H1 (cell line): ENCODE data around the gene CDON. TPM values are rescaled to one million over a fixed set of nuclear protein-coding genes. Genes with fewer than 3 reads are reported as not detected.

Source experiments
- CBX8 ChIP-seq: fragments of 300-800, 300-1000 bp; sonication (generic); IDR thresholded peaks from 2 replicates; pipeline ENCODE4 v1.7.1; 2016; ENCODE audit warnings: low read depth, low read length, borderline replicate concordance
- NRF1 ChIP-seq: IDR thresholded peaks from 2 replicates; pipeline ENCODE4 v1.6.1; 2011; ENCODE audit warnings: mild to moderate bottlenecking, low read depth, low read length, improper control_type of control experiment
- polyA plus RNA-seq, 7 experiments: library from polyadenylated mRNA; depleted of rRNA in 3 of 7; stranded (reverse) in 5 of 7; unstranded in 2 of 7; fragments of >200 nt in 5 of 7; fragments of 200-250 nt in 2 of 7; gene quantifications; 1 replicate in 5 of 7; 2 replicates in 1 of 7; 4 replicates in 1 of 7; pipeline versions ENCODE4 v1.2.1 to v1.2.3, GENCODE V29; 2011 to 2013; ENCODE audit warnings: missing spikeins in 2 of 7, mixed read lengths in 2 of 7
- total RNA-seq: library from RNA; stranded (reverse); fragmentation: NEBNext Ultra II Directional; extraction: Animal tissue kit (Norgen Biotek cat#: 25700); gene quantifications from 2 replicates; pipeline ENCODE4 v1.2.1, GENCODE V29; 2021

Gene CDON
- total and polyA plus RNA-seq, 2 of the 8 experiments (the other 6 are each of a cell fraction or from before 2014, with no cell fraction given): 11.0 to 32.5 TPM

GRCh38 chr11:125950696-125951651 is 111.7 kb downstream of the CDON start (continued):
- TF ChIP-seq NRF1 (no peak), CBX8 (no peak)
